LoVo (cell line): Measurements from ENCODE around the gene POMP.

ENCODE experiments used
- DNase-seq: peaks from one replicate; pipeline ENCODE4 v3.0.0-alpha.2; 2016; ENCODE audit warnings: low spot score

The POMP gene, protein sequence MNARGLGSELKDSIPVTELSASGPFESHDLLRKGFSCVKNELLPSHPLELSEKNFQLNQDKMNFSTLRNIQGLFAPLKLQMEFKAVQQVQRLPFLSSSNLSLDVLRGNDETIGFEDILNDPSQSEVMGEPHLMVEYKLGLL

DNA sequence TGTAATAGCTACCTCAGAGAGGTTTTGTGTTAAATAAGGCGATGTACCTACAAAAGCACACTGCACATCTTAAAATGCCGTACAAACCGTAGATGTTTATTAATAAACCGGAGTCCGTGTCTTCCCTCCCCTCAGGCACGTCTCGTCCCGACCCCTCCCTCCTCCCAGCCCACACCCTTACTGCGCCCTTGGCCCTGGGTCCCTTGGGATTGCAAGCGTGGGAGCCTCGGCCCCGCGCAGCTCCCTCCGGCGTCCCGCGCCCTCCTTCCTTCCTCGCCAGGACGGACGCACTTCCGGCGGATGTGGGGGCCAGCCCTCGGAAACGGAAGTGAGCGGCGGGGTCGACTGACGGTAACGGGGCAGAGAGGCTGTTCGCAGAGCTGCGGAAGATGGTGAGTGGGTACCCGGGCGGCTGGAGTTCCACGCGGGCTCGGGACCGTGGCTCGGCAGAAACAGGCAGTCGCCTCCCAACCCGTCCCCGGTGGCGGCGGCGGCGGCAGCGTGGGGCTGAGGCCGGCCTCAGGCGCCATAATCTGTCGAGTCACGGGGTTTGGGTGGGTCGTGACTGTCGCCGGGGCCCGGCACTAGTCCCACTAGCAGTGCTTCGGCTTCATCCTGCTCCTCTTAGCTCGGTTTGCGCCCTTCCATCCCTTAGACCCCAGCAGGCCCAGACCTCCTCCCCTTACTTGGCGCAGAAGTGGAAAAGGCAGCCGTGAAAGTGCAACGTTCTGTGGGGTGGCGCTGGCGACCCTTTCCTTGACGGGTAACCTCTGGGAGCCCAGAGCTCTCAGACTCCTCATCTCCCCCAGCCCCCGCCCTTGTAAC is at the start of gene POMP:
TSS of gene POMP (plus strand) at position 335 of the 825 bp plus-strand sequence. CDS start at position 390, 55 bp downstream.
- peak; percentile 91 for DNase-seq

DNA sequence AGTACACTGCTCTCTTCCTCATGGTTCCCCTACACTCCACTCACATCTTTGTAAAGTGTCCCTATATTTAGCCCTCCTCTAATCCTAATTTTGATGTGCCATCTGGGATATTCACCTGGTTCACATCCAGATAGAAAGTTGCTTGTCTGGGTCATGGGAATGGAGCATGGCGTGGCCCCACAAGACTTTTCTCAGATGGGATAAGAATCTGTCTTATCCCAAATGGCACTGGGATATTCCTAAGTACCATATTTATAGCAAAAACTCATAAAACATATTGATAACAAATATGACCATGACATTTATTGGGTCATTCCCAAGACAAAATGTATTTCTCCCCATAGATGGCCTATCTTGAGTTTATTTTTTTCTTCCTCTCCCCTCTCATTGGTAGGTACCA is 49.5 kb upstream of the POMP start:
- DNase-seq: no peak

DNA sequence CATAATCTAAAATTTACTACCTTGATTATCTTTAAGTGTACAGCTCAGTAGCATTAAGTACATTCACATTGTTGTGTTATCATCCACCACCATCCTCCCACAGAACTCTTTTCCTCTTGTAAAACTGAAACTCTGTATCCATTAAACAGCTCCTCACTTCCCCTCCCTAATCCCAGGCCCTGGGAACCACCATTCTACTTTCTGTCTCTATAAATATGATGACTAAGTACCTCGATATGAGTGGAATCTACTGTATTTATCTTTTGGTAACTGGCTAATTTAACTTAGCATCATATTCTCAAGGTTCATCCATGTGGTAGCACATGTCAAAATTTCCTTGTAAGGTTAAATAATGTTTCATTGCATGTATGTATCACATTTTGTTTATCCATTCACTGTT is 49.0 kb upstream of the POMP start:
- peak; percentile 31 for DNase-seq

DNA sequence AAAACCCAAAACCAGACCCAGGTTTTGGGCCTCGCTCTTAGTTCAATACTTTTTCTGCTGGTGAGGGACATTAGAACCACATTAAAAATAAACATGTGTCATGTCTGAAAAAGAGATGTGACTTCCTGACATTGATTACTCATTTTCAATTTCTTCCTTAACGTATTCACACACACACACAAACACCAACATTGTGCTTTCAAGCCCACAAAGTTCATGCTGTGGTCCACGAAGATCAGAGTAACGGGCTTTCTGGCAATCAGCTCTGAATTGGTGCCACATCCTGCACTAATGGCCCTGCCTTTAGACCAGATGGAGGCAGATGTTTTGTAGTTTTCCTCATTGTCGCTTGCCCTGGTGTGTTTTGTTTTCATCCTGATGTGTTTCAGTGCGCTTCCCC is 47.9 kb upstream of the POMP start:
- DNase-seq: no peak

DNA sequence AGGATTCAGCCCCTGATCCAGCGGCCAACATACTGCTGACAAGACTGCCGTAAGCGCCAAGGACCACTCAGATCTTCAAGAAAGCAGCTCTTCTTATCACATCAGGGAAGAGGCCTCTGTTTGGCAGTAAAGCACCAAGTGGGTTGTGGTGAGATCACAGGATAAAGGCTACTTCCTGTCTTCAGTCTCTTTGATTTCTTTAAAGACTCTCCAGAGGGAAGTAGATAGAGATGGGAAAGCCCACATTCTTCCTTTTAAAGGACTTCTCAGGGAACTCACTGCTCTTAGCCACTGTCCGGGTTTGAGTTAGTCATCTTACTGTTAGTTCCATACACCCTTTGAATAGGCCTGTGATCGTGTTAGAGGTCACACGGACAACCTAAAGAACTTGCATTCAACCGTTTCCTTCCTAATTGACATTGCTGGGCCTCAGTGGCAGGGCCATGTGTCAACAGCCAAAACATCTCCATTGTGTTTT is 47.2 kb upstream of the POMP start:
- DNase-seq: no peak

DNA sequence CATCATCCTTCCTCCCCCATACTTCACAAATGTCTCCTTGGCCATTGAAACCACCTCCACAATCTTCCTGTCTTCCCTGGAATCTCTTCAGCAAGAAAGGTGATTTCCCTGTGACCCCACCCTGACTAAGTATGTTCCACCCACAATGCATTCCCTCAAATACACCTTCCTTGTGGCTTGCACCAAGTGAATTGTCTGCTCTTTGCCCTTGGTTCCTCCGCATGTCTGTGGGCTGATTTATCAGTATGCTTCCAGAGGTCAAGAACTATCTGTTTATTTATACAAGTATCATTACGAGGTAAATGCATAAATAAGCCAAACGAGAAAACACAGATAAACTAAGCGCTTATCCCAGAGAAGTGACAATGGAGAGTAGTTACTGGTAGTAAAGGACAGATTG is 45.4 kb upstream of the POMP start:
- DNase-seq: peak; percentile 19

DNA sequence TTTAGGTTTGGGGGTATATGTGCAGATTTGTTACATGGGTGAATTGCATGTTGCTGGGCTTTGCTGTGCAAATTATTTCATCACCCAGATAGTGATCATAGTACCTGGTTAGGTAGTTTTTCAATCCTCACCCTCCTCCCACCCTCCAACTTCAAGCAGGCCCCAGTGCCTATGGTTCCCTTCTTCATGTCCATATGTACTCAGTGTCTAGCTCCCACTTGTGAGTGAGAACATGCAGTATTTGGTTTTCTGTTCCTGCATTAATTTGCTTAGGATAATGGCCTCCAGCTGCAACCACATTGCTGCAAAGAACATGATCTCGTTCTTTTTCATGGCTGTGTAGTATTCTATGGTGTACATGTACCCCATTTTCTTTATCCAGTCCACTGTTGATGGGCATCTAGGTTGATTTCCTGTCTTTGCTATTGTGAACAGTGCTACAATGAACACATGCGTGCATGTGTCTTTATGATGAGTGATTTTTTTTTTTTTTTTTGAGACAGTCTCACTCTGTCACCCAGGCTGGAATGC is 42.9 kb upstream of the POMP start:
- DNase-seq: no peak

DNA sequence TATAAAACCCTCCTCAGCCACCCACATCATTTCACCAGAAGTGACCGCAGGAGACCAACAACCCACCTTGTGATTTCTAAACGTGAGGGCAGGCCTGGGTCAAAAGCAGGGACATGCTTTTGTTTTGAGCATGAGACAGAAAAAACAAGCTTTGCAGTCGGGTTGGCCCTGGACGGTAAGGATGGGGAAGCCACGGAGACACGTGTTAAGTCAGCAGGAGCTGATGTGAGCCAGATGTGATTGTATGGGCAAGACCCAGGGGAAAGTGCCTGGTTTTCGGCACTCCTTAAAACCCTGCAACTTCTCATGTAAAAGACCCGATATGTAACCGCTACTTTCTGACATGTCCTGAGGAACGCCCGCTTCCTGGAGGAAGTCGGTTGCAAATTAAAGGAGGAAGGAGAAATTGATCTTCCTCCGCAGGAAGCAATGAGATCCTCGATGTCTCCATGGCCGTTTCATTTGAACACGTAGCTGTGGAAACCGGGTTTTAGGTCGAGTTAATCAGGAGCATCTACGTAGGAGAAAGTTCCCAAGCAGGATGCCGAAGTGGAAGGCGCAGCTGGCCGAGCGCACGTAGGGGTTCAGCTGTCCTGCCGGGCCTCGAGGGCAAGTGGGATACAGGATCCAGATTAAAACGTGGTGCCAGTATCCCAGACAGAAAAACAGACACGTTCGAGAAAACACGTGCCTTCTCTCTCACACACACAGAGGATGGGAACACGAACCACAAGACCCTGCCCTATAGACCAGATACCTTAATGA is 40.5 kb upstream of the POMP start:
- DNase-seq: no peak

DNA sequence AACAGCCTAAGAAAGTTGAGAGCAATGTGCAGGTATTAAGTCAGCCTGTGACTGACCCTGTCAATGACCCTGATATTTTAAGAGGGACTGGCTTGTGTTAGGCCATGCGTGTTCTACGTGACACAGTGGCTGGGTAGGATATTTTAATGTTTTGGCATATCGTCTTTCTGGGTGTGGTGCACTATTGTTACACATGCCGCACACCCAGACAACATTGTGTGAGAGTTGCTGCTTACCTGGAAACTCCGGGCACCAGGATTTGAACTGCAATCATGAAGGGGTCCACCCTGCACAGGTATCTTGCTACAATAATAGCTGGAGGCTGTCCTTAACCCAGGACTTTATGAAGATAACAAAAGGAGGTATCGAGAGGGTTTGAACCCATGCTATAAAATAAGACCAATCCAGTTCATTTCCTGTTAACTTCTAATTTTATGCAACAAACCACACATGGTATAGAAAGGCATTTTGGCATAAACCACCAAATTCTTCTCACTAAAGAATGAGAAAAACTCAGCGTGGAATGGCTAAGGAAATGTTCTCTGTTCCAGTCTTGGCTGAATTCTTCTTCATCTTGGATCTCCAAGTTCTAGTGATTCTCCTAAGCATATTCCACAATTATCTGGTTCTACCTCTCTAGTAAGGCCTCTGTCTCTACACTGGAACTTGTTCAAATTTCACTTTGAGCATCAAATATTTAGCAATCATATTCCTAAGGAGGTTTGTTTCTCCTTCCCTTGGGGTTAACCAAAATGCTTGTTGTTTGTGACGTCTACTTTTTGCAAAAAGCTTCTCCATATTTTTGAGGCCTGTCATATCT is 38.7 kb upstream of the POMP start:
- DNase-seq: no peak

DNA sequence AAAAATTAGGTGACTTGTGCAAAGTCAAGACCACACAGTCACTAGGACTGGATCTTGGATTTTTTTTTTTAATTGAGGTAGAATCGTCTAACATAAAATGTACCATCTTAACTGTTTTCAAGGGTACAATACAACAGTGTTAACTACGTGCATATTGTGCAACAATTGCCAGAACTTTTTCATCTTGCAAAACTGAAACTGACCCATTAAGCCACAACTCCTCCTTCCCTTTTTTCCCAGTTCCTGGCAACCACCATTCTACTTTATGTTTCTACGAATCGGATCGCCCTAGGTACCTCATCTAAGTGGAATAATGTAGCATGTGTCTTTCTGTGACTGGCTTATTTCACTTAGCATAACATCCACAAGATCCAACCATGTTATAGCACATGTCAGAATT is 37.5 kb upstream of the POMP start:
- DNase-seq: no peak

DNA sequence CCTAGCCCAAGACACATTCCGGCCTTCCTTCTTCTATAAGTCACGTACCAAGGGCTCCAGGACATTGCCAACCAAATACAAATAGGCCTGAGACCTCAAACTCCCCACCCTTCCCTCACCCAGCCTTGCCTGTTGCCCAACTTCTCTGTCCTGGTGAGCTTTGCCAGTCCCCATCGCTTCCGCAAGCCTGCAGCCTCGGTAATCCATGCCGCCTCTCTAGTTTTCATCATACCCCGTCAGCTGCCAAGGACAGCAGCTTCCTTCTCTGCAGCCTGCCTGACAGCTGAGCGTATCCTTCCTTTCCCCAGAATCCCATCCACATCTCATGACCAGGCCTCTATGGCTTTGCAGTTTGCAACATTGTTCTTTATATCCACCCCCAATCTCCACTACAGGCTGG is 36.6 kb upstream of the POMP start:
- no peak for DNase-seq

DNA sequence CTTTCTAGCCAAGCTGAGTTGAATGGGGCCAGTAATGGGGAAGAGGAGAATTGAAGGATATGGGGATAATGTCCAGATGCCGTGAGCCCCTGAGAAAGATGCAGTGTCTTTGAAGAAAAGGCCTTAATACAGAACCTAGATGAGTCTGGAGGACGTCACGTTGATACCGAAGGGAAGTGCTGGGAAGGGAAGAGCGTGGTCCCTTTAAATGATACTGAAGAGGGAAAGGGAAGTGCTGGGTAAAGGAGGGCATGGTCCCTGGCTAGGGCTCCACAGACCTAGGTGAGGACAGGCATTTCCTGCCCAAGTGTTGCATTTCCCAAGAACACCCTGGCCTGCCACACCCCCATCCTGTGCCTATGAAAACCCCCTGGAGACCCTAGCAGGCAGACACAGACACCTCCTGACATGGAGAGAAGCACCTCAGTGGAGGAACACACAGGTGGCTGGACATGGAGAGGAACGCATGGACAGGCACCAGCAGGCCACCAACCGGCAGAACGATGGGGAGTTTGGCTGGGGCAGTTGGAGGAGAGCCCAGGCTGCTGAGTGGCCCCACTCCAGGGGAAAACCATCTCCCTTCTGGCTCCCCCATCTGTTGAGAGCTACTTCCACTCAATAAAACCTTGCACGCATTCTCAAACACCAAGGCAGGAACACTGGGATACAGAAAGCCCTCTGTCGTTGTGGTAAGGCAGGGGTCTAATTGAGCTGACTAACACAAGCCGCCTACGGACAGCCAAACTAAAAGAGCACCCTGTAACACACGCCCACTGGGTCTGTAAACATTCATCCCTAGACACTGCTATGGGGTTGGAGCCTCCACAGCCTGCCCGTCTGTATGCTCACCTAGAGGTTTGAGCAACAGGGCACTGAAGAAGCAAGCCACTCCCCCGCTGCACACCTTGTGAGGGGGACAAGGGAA is 34.9 kb upstream of the POMP start:
- no peak for DNase-seq

DNA sequence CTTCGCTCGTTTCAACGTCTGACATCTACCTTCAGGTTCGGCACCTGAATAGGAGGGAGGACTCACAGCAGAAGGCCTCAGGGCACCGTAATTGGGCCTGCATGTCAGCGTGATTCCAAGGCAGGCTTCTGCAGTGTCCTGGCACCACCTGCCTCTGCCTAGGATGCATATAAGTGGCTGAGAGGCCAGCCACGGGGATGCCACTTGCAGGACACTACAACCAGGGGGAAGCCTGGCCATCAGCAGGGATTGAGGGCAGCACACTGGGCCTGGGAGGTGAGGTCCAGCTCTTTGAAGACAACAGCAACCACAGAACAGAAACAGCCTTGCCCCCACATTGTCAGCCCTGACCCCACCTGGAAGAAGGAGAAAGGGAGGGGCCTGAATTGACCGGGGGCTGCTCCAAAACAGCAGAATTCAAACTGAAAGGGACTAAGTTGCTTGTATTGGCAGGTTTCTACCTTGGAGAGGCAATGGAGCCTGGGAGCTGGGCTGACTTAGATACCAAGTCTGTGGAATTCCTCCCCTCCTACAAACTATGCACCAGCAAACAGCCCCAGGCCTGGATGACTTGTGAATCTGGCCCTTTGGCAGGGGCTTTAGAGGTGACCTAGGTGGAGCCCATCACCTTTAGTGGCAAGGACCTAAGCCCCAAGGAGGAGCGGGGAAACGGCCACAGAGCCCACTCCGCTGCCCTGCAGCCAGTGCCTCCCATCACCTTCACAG is 34.1 kb upstream of the POMP start:
- no peak for DNase-seq

DNA sequence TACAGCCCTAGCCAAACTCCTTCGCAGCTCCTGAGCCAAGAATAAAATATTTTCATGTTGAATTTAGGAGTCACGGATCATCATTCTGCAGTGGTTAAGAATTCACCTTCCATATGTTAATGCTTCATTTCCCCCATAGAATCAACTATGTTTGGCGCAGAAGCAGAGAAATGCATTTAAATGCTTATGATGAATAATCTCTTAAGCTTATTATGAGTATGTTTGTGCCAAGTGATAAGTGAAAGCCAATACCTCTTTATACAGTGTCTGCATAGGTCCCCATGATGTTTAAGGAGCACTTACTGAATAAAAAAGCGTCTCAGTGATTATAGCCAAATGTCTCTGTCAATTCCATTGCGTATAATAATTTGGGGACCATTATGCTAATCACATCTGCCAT is 32.7 kb upstream of the POMP start:
- DNase-seq: no peak

DNA sequence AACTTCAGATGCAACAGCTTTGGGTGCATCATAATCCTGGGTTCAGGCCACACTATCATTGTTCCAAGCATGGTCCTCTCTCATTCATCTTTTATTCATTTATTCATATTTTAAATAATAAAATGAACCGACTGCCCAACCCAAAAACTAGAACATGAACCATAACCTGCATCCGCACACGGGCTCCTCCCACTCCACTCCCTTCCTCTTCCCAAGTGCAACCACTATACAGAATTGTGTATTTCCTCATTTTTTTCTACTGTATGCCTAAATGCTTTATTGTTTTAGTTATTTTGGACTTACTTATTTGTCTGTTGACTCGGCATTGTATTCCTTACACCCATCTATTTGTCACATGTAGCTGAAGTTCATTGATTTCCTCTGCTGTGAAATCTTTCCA is 30.7 kb upstream of the POMP start:
- DNase-seq: no peak

DNA sequence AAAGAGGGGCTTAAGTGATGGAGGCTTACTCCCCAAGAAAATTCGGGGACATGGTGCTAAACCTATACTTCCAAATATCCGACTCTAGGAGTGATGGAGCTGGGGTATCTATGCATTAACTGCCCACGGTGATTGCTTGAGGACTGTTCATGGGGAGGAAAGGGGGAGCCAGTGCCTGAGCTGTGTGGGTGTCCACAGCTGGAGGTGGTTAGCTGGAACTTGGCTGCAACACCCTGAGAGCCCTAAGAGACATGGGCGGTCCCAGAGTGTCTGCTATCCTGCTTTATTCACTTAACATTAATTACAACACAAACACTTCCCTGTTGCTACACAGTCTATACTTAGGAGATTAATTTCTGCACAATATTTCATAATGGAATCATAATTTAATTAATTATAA is 28.1 kb upstream of the POMP start:
- no peak for DNase-seq

DNA sequence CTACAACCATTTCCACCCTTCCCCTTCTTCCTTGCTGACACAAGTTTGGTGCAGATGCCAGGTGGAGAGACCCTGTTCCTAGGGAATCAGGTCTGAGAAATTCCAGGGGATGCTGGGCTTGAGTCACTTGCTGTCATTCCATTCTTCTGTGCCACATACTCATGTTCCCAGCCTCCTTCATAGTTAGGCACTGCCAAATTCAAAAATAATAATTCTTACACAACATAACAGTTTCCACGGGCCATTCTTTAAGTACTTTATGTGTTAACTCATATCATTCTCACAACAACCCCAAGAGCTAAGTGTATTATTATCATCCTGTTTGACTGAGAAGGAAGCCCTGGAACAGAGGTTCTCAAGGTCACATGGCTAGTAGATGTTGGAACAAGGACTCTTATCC is 27.1 kb upstream of the POMP start:
- no peak for DNase-seq

DNA sequence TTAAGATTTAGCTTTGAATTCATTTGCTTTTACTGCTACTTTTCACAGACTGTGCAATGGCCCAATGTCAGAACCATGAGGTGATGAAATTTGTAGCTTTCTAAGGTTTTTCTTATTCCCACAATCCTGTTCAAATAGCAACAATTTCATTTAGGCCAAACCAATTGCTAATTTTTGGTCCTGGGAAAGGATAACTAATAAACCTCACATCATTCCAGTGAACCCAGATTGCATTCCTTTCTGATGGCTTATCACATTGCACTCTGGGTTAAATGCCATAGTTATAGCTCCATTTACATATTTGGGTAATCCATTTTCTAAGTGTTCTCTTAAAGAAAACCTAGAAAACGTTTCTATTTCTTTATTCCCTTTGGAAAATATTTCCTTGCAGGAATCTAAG is 22.9 kb upstream of the POMP start:
- no peak for DNase-seq

DNA sequence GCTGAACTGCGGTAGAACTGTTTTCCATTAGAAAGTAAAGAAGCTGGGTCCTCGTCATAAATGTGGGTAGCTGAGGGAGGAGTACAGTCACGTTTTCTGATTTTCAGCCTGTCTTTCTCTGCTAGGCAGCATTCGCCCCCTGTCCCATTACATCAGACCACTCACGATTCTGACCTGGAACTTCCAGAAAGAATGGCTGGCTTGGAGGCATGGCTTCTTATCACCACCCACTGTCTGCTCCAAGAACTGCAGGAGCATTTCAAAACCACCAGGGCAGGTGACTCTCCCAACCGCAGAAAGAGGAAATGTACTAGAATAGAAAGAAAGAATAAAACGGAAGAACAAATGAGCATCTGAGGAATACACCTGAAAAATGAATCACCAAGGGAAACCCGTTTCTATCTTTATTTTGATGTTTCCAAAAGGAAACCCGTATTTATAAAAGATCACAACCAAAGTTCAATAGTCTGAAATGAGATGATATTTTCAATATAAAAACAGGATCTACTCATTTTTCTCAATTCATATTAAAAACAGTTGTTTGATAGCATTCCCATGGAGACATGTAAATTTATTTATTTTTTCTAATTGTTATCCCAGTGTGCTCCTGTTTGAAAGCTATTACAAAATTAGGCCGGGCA is 22.1 kb upstream of the POMP start:
- peak; percentile 75 for DNase-seq
